HEK293 (cell line): ENCODE measurements around the gene SH3BP4.

ENCODE experiments used
- ZBTB11 ChIP-seq: fragments of 450-650 bp; formaldehyde crosslinking; conservative IDR thresholded peaks from 2 replicates; pipeline ENCODE4 v1.5.1; 2016; ENCODE audit warnings: low read depth, missing biosample characterization, missing genetic modification characterization

The SH3BP4 gene

DNA sequence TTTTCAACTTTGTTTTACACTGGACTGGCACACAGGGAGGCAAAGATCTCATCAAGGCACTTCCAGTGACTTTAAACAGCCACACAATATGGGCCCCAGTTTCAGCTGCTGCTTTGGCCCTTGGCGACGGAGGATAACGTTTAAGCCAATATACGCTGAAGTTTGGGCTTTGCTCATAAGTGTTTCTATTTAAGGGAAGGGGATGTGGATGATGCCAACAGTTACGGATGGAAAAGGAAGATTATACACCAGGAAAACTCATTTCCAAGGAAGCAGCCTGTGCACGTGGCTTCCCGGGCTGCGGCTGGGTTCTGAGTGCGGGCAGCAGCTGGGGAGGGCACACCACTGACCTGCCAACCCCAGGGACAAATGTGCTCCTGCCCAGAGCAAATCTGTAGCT, 151.1 kb downstream of the SH3BP4 start (continued):
- TF ChIP-seq ZBTB11 (tag by site-specific recombination): no peak
- TF ChIP-seq, all 188 proteins: peak for 0
